ENCODE data around the gene IGF1.

- TF ChIP-seq CTCF (IDR thresholded peaks at IDR 0.05) (no peak), POLR2A (IDR thresholded peaks at IDR 0.05) (no peak)
Observed at GRCh38 chr12:102510463-102510862, 30.1 kb upstream of the IGF1 start.

Measured in adrenal gland (tissue), 5 donors.